Fibroblast of skin of abdomen (primary cell): ENCODE measurements around the gene SLC30A4. TPM values are rescaled to one million over a fixed set of nuclear protein-coding genes. Genes with fewer than 3 reads are reported as not detected.

Experiments
- DNase-seq: peaks from one replicate; pipeline ENCODE4 v3.0.0-alpha.2; 2013
- polyA plus RNA-seq, 2 experiments: library from polyadenylated mRNA; unstranded; fragments of 120-200 nt; gene quantifications; one replicate each; pipeline ENCODE4 v1.2.1, GENCODE V29; 2013; ENCODE audit not compliant: insufficient read length in 2 of 2

SLC30A4 gene
- polyA plus RNA-seq (2013, experiment 1 of 2; ENCODE audit: insufficient read length) = 3.2 TPM
- 3.1 TPM for polyA plus RNA-seq (2013, experiment 2 of 2; ENCODE audit: insufficient read length)

GRCh38 chr15:45522328-45523165 is at the start of gene SLC30A4:
TSS of gene SLC30A4 (minus strand) at chr15:45522755. CDS start at chr15:45522354, 401 bp downstream.
- DNase-seq = peak; percentile 57

- DNase-seq = no peak
These were observed 33.5 kb upstream of the SLC30A4 start for GRCh38 chr15:45555934-45556608.

GRCh38 chr15:45551676-45552075 is 29.1 kb upstream of the SLC30A4 start:
- DNase-seq = peak; percentile 23

GRCh38 chr15:45550436-45550835 is 27.9 kb upstream of the SLC30A4 start:
- DNase-seq = peak; percentile 53

- DNase-seq = peak; percentile 78
These were observed 27.1 kb upstream of the SLC30A4 start for GRCh38 chr15:45549541-45550220.

- DNase-seq = no peak
These were observed 26.4 kb upstream of the SLC30A4 start for GRCh38 chr15:45548753-45549520.

- no peak for DNase-seq
These were observed 24.2 kb upstream of the SLC30A4 start for GRCh38 chr15:45546789-45547188.

GRCh38 chr15:45544266-45545023 is 21.9 kb upstream of the SLC30A4 start:
- no peak for DNase-seq

GRCh38 chr15:45543051-45543450 is 20.5 kb upstream of the SLC30A4 start:
- no peak for DNase-seq

- no peak for DNase-seq
These were observed 18.0 kb upstream of the SLC30A4 start for GRCh38 chr15:45540531-45540930.

GRCh38 chr15:45539680-45540079 is 17.1 kb upstream of the SLC30A4 start:
- no peak for DNase-seq

- DNase-seq = no peak
These were observed 14.4 kb upstream of the SLC30A4 start for GRCh38 chr15:45536934-45537333.

- no peak for DNase-seq
These were observed 13.0 kb upstream of the SLC30A4 start for GRCh38 chr15:45535486-45536042.

- DNase-seq = no peak
These were observed 12.3 kb upstream of the SLC30A4 start for GRCh38 chr15:45534821-45535220.

- DNase-seq = peak; percentile 41
These were observed 10.3 kb upstream of the SLC30A4 start for GRCh38 chr15:45532892-45533291.

- no peak for DNase-seq
These were observed 7.1 kb upstream of the SLC30A4 start for GRCh38 chr15:45529613-45530012.

GRCh38 chr15:45527086-45527485 is 4.5 kb upstream of the SLC30A4 start:
- DNase-seq = no peak

GRCh38 chr15:45523166-45523460 is 558 bp upstream of the SLC30A4 start:
- no peak for DNase-seq

GRCh38 chr15:45521596-45522327 is 793 bp downstream of the SLC30A4 start:
- DNase-seq = no peak

- no peak for DNase-seq
These were observed 11.7 kb downstream of the SLC30A4 start for GRCh38 chr15:45510758-45511280.
